Calu3 (cell line): ENCODE measurements around the gene SEC63. TPM values are rescaled to one million over a fixed set of nuclear protein-coding genes. Genes with fewer than 3 reads are reported as not detected.
A peak's percentile ranks its signal among the peaks of the same experiment; 100 is the strongest.
"Not testable (repeated sequence)": the region's sequence is repeated elsewhere in the genome, so short reads cannot be mapped to it uniquely, and the experiment has no call there.

ENCODE experiments used
- BruUV-seq: library from RNA; stranded (reverse); fragments of 400-500 nt; replicated peaks from 2 replicates; lab custom pipeline; 2021; lab: Mats Ljungman, UMichigan
- CTCF ChIA-PET: fragments of 300-600 bp; sonication (Branson Sonifier 250); formaldehyde crosslinking; loops from one replicate; lab custom pipeline; 2022; ENCODE audit warnings: antibody characterized with exemption; lab: Charles Lee
- DNase-seq: peaks from one replicate; pipeline ENCODE4 v3.0.0; 2022
- H3K27ac Mint-ChIP-seq: one replicate; pipeline ENCODE4 v1.8.0; 2022; ENCODE audit warnings: mixed read lengths; ENCODE audit not compliant: unreplicated experiment
- H3K27me3 Mint-ChIP-seq: one replicate; pipeline ENCODE4 v1.8.0; 2022; ENCODE audit warnings: mixed read lengths; ENCODE audit not compliant: unreplicated experiment
- H3K36me3 Mint-ChIP-seq: one replicate; pipeline ENCODE4 v1.8.0; 2022; ENCODE audit warnings: mild to moderate bottlenecking, moderate library complexity, mixed read lengths; ENCODE audit not compliant: insufficient read depth, unreplicated experiment
- H3K4me1 Mint-ChIP-seq: one replicate; pipeline ENCODE4 v1.8.0; 2022; ENCODE audit warnings: mild to moderate bottlenecking, low read depth, mixed read lengths; ENCODE audit not compliant: unreplicated experiment
- H3K4me3 Mint-ChIP-seq: one replicate; pipeline ENCODE4 v1.8.0; 2022; ENCODE audit warnings: mild to moderate bottlenecking, low read depth, moderate library complexity, mixed read lengths; ENCODE audit not compliant: unreplicated experiment
- H3K9me3 Mint-ChIP-seq: one replicate; pipeline ENCODE4 v1.8.0; 2022; ENCODE audit warnings: low read depth, mixed read lengths; ENCODE audit not compliant: unreplicated experiment
- CTCF ChIP-seq: fragments of 200-600 bp; IDR thresholded peaks from one replicate; pipeline ENCODE4 v1.8.0; 2022; ENCODE audit warnings: antibody characterized with exemption; ENCODE audit not compliant: unreplicated experiment
- intact Hi-C: fragments of 100-400 bp; cut with micrococcal nuclease; formaldehyde crosslinking; loops from one replicate; pipeline ENCODE4 v1.10.0; 2022; ENCODE audit not compliant: unreplicated experiment
- total RNA-seq: library from RNA; stranded (reverse); gene quantifications from 2 replicates; pipeline ENCODE4 v1.2.3, GENCODE V29; 2022

SEC63 gene
- total RNA-seq, 1 experiment from 2014 or later, result 135 TPM

DNA sequence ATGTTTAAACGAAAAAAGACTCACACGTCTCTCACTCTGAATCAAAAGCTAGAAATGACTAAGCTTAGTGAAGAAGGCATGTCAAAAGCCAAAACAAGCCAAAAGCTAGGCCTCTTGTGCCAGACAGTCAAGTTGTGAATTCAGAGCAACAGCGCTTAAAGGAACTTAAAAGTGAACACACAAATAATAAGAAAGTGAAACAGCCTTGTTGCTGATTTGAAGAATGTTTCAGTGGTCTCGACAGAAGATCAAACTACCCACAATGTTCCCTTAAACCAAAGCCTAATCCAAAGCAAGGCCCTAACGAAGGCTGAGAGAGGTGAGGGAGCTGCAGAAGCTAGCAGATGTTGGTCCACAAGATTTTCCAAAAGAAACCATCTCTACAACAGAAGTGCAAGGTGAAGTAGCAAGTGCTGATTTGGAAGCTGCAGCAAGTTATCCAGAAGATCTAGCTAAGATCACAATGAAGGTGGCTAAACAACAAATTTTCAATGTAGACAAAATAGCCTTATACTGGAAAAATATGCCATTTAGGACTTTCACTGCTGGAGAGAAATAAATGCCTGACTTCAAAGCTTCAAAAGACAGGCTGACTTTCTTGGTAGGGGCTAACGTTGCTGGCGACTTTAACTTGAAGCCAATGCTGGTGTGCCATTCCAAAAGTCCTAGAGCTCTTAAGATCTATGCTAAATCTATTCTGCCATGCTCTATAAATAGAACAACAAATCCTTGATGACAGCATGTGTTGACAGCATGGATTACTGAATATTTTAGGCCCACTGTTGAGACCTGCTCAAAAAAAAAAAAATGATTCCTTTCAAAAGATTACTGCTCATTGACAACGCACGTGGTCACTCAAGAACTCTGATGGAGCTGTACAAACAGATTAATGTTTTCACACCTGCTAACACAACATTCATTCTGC is 40.3 kb downstream of the SEC63 start:
- H3K9me3 Mint-ChIP-seq, result no peaks in the 10 kb centered on the region
- CTCF ChIA-PET, result no interaction called here
- no peaks in the 10 kb centered on the region for H3K4me1 Mint-ChIP-seq
- TF ChIP-seq CTCF, result no peak
- DNase-seq, result no peak
- H3K36me3 Mint-ChIP-seq, result peaks cover 43% of the 10 kb centered on the region
- intact Hi-C loops, result no loop called here
- no TSS peak for BruUV-seq
- H3K4me3 Mint-ChIP-seq, result no peak overlapping the region
- no peaks in the 10 kb centered on the region for H3K27me3 Mint-ChIP-seq
- no peak overlapping the region for H3K27ac Mint-ChIP-seq

DNA sequence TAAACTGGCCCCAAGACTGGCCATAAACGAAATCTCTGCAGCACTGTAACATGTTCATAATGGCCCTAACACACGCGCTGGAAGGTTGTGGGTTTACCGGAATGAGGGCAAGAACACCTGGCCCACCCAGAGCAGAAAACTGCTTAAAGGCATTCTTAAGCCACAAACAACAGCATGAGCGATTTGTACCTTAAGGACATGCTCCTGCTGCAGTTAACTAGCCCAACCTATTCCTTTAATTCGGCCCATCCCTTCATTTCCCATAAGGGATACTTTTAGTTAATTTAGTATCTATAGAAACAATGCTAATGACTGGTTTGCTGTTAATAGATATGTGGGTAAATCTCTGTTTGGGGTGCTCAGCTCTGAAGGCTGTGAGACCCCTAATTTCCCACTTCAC is 41.0 kb downstream of the SEC63 start:
- CTCF ChIA-PET, DNase-seq, H3K4me1 Mint-ChIP-seq, H3K27ac Mint-ChIP-seq, BruUV-seq, H3K9me3 Mint-ChIP-seq, H3K4me3 Mint-ChIP-seq, intact Hi-C loops, H3K27me3 Mint-ChIP-seq: not testable (repeated sequence)
- H3K36me3 Mint-ChIP-seq, result peaks cover 47% of the 10 kb centered on the region

GRCh38 chr6:107911692-107912091 is 46.3 kb downstream of the SEC63 start:
- BruUV-seq, result no TSS peak
- TF ChIP-seq CTCF, result no peak
- Mint-ChIP-seq H3K36me3 (peaks cover 29% of the 10 kb centered on the region), H3K4me1 (no peaks in the 10 kb centered on the region), H3K27ac (no peak overlapping the region), H3K27me3 (no peaks in the 10 kb centered on the region), H3K9me3 (no peaks in the 10 kb centered on the region), H3K4me3 (no peak overlapping the region)
- DNase-seq, result no peak
- intact Hi-C loops, result no loop called here
- CTCF ChIA-PET, result no interaction called here

DNA sequence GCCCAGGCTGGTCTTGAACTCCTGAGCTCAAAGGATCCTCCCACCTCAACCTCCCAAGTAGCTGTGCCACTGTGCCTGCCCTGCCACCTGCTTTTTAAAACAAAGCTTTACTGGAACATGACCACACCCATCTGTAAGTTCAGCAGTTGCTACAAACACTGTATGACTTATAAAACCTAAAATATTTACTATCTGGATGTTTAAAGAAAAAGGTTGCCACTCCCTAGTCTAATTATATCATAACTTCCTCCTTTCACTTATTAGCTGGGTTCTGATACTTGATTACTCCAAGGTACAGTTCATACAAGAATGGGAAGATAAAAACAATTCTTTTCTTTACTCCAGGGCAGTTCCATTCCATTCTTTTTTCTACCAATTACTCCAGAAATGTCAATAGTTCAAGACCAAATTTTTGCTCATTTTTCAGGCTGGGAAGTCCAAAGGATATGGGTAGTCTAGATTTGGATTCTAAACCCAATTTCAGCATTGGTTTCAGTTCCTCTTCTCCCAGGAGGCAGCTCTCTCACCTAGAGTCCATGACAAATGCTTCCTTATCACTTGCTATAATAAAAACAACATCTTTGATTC is 63.1 kb downstream of the SEC63 start:
- Mint-ChIP-seq H3K4me3 (no peak overlapping the region), H3K27me3 (no peaks in the 10 kb centered on the region), H3K4me1 (peaks cover 9% of the 10 kb centered on the region), H3K9me3 (peaks cover 7% of the 10 kb centered on the region), H3K27ac (peak overlapping the region; percentile 72), H3K36me3 (peaks cover 54% of the 10 kb centered on the region)
- peak; percentile 49 for DNase-seq
- intact Hi-C loops, result no loop called here
- CTCF ChIA-PET, result interaction anchor here (1.0 to 1.5 kb wide), 2 partner anchors 28 to 62 kb away, joined by 3 to 4 read pairs; no protein-coding TSS in a partner anchor
- no TSS peak for BruUV-seq
- no peak for TF ChIP-seq CTCF

- H3K4me1 Mint-ChIP-seq, DNase-seq, CTCF ChIA-PET, BruUV-seq, H3K27ac Mint-ChIP-seq, H3K27me3 Mint-ChIP-seq, intact Hi-C loops, H3K4me3 Mint-ChIP-seq: not testable (repeated sequence)
- Mint-ChIP-seq H3K36me3 (peaks cover 42% of the 10 kb centered on the region), H3K9me3 (peaks cover 12% of the 10 kb centered on the region)
Measured at GRCh38 chr6:107890431-107890830, 67.6 kb downstream of the SEC63 start.

DNA sequence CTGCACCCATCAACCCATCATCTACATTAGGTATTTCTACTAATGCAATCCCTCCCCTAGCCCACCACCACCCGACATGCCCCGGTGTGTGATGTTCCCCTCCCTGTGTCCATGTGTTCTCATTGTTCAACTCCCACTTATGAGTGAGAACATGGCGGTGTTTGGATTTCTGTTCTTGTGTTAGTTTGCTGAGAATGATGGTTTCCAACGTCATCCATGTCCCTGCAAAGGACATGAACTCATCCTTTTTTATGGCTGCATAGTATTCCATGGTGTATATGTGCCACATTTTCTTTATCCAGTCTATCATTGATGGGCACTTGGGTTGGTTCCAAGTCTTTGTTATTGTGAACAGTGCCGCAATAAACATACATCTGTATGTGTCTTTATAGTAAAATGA is 72.1 kb downstream of the SEC63 start:
- intact Hi-C loops, BruUV-seq, H3K27me3 Mint-ChIP-seq, H3K27ac Mint-ChIP-seq, H3K4me3 Mint-ChIP-seq, H3K4me1 Mint-ChIP-seq, CTCF ChIA-PET, H3K36me3 Mint-ChIP-seq, H3K9me3 Mint-ChIP-seq, DNase-seq: not testable (repeated sequence)
